HEK293 (cell line): ENCODE data around the gene CYBA.

Experiments used
- CTCF ChIA-PET: fragments of 350-600 bp; formaldehyde crosslinking; extraction: SDS; loops from one replicate; lab custom pipeline; 2021; ENCODE audit warnings: antibody characterized with exemption; lab: Yijun Ruan, JAX
- POLR2A ChIA-PET: fragments of 300-600 bp; formaldehyde crosslinking; extraction: SDS; loops from one replicate; lab custom pipeline; 2020; ENCODE audit warnings: antibody characterized with exemption, inconsistent platforms; lab: Yijun Ruan, JAX
- H3K27ac ChIP-seq: fragments of 200-500 bp; sonication (Bioruptor generic); 2 replicates; pipeline ENCODE4 v1.5.1; 2014; ENCODE audit warnings: low read depth, low read length, control low read depth, inconsistent platforms; ENCODE audit errors: extremely low read depth
- H3K36me3 ChIP-seq, 2 experiments: fragments of 200-500 bp in 1 of 2; sonication (Bioruptor generic) in 1 of 2; 1 replicate in 1 of 2; 2 replicates in 1 of 2; pipeline ENCODE4 v1.5.1; 2014 to 2017; ENCODE audit warnings: inconsistent platforms in 2 of 2, low read length in 2 of 2; ENCODE audit not compliant: control insufficient read depth in 2 of 2, insufficient read depth in 1 of 2
- H3K4me1 ChIP-seq: fragments of 200-500 bp; sonication (Bioruptor generic); 2 replicates; pipeline ENCODE4 v1.5.1; 2014; ENCODE audit warnings: mild to moderate bottlenecking, low read length, inconsistent platforms; ENCODE audit not compliant: control insufficient read depth, insufficient read depth
- H3K4me3 ChIP-seq: 2 replicates; pipeline ENCODE4 v1.5.1; 2011; ENCODE audit warnings: low read depth, mild to moderate bottlenecking, control low read depth, low read length, moderate library complexity
- H3K9me3 ChIP-seq: fragments of 200-500 bp; sonication (Bioruptor generic); 2 replicates; pipeline ENCODE4 v1.5.1; 2014; ENCODE audit warnings: low read depth, low read length, inconsistent platforms; ENCODE audit not compliant: control insufficient read depth, insufficient read depth
- ZBTB7A ChIP-seq: fragments of 450-650 bp; formaldehyde crosslinking; IDR thresholded peaks from 2 replicates; pipeline ENCODE4 v1.5.1; 2016; ENCODE audit warnings: low read depth, missing biosample characterization, missing genetic modification characterization
- ZFP69B ChIP-seq: fragments of 450-650 bp; formaldehyde crosslinking; IDR thresholded peaks from 2 replicates; pipeline ENCODE4 v1.5.1; 2016; ENCODE audit warnings: missing biosample characterization, missing genetic modification characterization
- ZNF114 ChIP-seq: fragments of 450-650 bp; formaldehyde crosslinking; IDR thresholded peaks from 2 replicates; pipeline ENCODE4 v1.5.0; 2017; ENCODE audit warnings: missing biosample characterization, missing genetic modification characterization
- ZNF174 ChIP-seq: fragments of 450-650 bp; formaldehyde crosslinking; IDR thresholded peaks from 2 replicates; pipeline ENCODE4 v1.5.0; 2017; ENCODE audit warnings: missing biosample characterization, mild to moderate bottlenecking, missing genetic modification characterization
- ZNF248 ChIP-seq: fragments of 450-650 bp; formaldehyde crosslinking; IDR thresholded peaks from 2 replicates; pipeline ENCODE4 v1.5.1; 2017; ENCODE audit warnings: missing biosample characterization, missing genetic modification characterization
- ZNF274 ChIP-seq, 2 experiments: fragments of 200-500 bp in 1 of 2; fragments of 450-650 bp in 1 of 2; sonication (Bioruptor generic) in 1 of 2; formaldehyde crosslinking in 1 of 2; IDR thresholded peaks; 2 replicates each; pipeline versions ENCODE4 v1.5.1 to v1.6.1; 2014 to 2016; ENCODE audit warnings: borderline replicate concordance in 1 of 2, inconsistent platforms in 1 of 2, low read length in 1 of 2, missing biosample characterization in 1 of 2, missing genetic modification characterization in 1 of 2
- ZNF341 ChIP-seq: fragments of 450-650 bp; formaldehyde crosslinking; IDR thresholded peaks from 2 replicates; pipeline ENCODE4; 2016; ENCODE audit warnings: low read depth, missing biosample characterization, missing genetic modification characterization
- ZNF350 ChIP-seq: fragments of 450-650 bp; formaldehyde crosslinking; IDR thresholded peaks from 2 replicates; pipeline ENCODE4 v1.5.0; 2017; ENCODE audit warnings: missing biosample characterization, mild to moderate bottlenecking, missing genetic modification characterization
- ZNF37A ChIP-seq: fragments of 450-650 bp; IDR thresholded peaks from 2 replicates; pipeline ENCODE4 v1.5.1; 2018; ENCODE audit warnings: missing biosample characterization, missing genetic modification characterization
- ZNF423 ChIP-seq: fragments of 450-650 bp; formaldehyde crosslinking; IDR thresholded peaks from 2 replicates; pipeline ENCODE4 v1.5.1; 2016; ENCODE audit warnings: missing biosample characterization, missing genetic modification characterization
- ZNF473 ChIP-seq: fragments of 450-650 bp; formaldehyde crosslinking; IDR thresholded peaks from 2 replicates; pipeline ENCODE4 v1.5.1; 2017; ENCODE audit warnings: missing biosample characterization, missing genetic modification characterization
- ZNF48 ChIP-seq: fragments of 450-650 bp; formaldehyde crosslinking; IDR thresholded peaks from 2 replicates; pipeline ENCODE4 v1.5.1; 2016; ENCODE audit warnings: missing biosample characterization, missing genetic modification characterization
- ZNF549 ChIP-seq: fragments of 450-650 bp; IDR thresholded peaks from 2 replicates; pipeline ENCODE4 v1.5.1; 2018; ENCODE audit warnings: missing biosample characterization, missing genetic modification characterization, mild to moderate bottlenecking, inconsistent platforms, moderate library complexity
- ZNF571 ChIP-seq: fragments of 450-650 bp; formaldehyde crosslinking; IDR thresholded peaks from 2 replicates; pipeline ENCODE4 v1.5.0; 2017; ENCODE audit warnings: missing biosample characterization, missing genetic modification characterization
- ZNF585B ChIP-seq: fragments of 450-650 bp; formaldehyde crosslinking; IDR thresholded peaks from 2 replicates; pipeline ENCODE4 v1.5.1; 2016; ENCODE audit warnings: missing biosample characterization, missing genetic modification characterization
- ZNF664 ChIP-seq: fragments of 450-650 bp; formaldehyde crosslinking; IDR thresholded peaks from 2 replicates; pipeline ENCODE4 v1.5.1; 2016; ENCODE audit warnings: missing biosample characterization, missing genetic modification characterization
- ZNF776 ChIP-seq: fragments of 450-650 bp; formaldehyde crosslinking; IDR thresholded peaks from 2 replicates; pipeline ENCODE4 v1.5.0; 2017; ENCODE audit warnings: missing biosample characterization, missing genetic modification characterization, borderline replicate concordance
- ZSCAN18 ChIP-seq: fragments of 450-650 bp; formaldehyde crosslinking; IDR thresholded peaks from 2 replicates; pipeline ENCODE4 v1.5.1; 2016; ENCODE audit warnings: missing biosample characterization, missing genetic modification characterization
- ZSCAN5A ChIP-seq: fragments of 450-650 bp; formaldehyde crosslinking; IDR thresholded peaks from 2 replicates; pipeline ENCODE4 v1.5.1; 2016; ENCODE audit warnings: missing biosample characterization, missing genetic modification characterization
- TF ChIP-seq, protein P1 (sequence below): fragments of 450-650 bp; formaldehyde crosslinking; IDR thresholded peaks from 2 replicates; pipeline ENCODE4 v1.5.1; 2016; ENCODE audit warnings: missing biosample characterization, missing genetic modification characterization
- TF ChIP-seq, protein P2 (sequence below): fragments of 450-650 bp; formaldehyde crosslinking; IDR thresholded peaks from 2 replicates; pipeline ENCODE4 v1.5.1; 2017; ENCODE audit warnings: missing biosample characterization, missing genetic modification characterization
- TF ChIP-seq, protein P3 (sequence below): fragments of 450-650 bp; formaldehyde crosslinking; IDR thresholded peaks from 2 replicates; pipeline ENCODE4 v1.5.1; 2017; ENCODE audit warnings: missing biosample characterization, missing genetic modification characterization

CYBA gene

GRCh38 chr16:88631920-88632586, 18.8 kb downstream of the CYBA start:
- no peak overlapping the region for H3K27ac ChIP-seq
- ChIA-PET CTCF (interaction anchor here (0.8 to 2.6 kb wide), 3 partner anchors 12 to 18 kb away, joined by 3 to 15 read pairs (median 5); no protein-coding TSS in a partner anchor), POLR2A (no interaction called here)
- H3K4me1 ChIP-seq = no peaks in the 10 kb centered on the region
- peaks cover 2 to 57% of the 10 kb centered on the region in 2 experiments; a peak in 2 of 3 replicates for H3K36me3 ChIP-seq
- no peaks in the 10 kb centered on the region for H3K9me3 ChIP-seq
- no peak overlapping the region for H3K4me3 ChIP-seq
- no peak for TF ChIP-seq ZNF274 (IDR thresholded peaks at IDR 0.05; ENCODE audit: low read length)
- TF ChIP-seq ZNF274 (tag by site-specific recombination; IDR thresholded peaks at IDR 0.05; ENCODE audit: borderline replicate concordance) = no peak
- TF ChIP-seq ZFP69B (tag by site-specific recombination) = no peak
- no peak for TF ChIP-seq ZNF341 (tag by site-specific recombination)
- no peak for TF ChIP-seq ZNF571 (tag by site-specific recombination)
- TF ChIP-seq ZNF37A (tag by site-specific recombination) = no peak
- no peak for TF ChIP-seq ZNF248 (tag by site-specific recombination)
- TF ChIP-seq ZNF585B (tag by site-specific recombination) = no peak
- TF ChIP-seq, protein P1, sequence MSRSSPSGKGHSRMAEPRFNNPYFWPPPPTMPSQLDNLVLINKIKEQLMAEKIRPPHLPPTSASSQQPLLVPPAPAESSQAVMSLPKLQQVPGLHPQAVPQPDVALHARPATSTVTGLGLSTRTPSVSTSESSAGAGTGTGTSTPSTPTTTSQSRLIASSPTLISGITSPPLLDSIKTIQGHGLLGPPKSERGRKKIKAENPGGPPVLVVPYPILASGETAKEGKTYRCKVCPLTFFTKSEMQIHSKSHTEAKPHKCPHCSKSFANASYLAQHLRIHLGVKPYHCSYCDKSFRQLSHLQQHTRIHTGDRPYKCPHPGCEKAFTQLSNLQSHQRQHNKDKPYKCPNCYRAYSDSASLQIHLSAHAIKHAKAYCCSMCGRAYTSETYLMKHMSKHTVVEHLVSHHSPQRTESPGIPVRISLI (tag by site-specific recombination) = no peak

- POLR2A ChIA-PET = no interaction called here
- Histone ChIP-seq H3K4me1 (no peaks in the 10 kb centered on the region), H3K9me3 (no peaks in the 10 kb centered on the region), H3K27ac (no peak overlapping the region)
- CTCF ChIA-PET = interaction anchor here (0.8 to 2.6 kb wide), 2 partner anchors 12 to 19 kb away, joined by 3 to 15 read pairs; no protein-coding TSS in a partner anchor
- TF ChIP-seq ZNF423 = no peak
- TF ChIP-seq, protein P2, sequence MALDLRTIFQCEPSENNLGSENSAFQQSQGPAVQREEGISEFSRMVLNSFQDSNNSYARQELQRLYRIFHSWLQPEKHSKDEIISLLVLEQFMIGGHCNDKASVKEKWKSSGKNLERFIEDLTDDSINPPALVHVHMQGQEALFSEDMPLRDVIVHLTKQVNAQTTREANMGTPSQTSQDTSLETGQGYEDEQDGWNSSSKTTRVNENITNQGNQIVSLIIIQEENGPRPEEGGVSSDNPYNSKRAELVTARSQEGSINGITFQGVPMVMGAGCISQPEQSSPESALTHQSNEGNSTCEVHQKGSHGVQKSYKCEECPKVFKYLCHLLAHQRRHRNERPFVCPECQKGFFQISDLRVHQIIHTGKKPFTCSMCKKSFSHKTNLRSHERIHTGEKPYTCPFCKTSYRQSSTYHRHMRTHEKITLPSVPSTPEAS (tag by site-specific recombination) = no peak
- no peak for TF ChIP-seq ZNF350
- TF ChIP-seq ZNF48 (tag by site-specific recombination) = no peak
- TF ChIP-seq ZSCAN5A = no peak
- no peak for TF ChIP-seq ZNF549 (tag by site-specific recombination)
- TF ChIP-seq, protein P3, sequence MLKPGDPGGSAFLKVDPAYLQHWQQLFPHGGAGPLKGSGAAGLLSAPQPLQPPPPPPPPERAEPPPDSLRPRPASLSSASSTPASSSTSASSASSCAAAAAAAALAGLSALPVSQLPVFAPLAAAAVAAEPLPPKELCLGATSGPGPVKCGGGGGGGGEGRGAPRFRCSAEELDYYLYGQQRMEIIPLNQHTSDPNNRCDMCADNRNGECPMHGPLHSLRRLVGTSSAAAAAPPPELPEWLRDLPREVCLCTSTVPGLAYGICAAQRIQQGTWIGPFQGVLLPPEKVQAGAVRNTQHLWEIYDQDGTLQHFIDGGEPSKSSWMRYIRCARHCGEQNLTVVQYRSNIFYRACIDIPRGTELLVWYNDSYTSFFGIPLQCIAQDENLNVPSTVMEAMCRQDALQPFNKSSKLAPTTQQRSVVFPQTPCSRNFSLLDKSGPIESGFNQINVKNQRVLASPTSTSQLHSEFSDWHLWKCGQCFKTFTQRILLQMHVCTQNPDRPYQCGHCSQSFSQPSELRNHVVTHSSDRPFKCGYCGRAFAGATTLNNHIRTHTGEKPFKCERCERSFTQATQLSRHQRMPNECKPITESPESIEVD (tag by site-specific recombination) = no peak
- no peak for TF ChIP-seq ZNF174
- TF ChIP-seq ZNF114 (tag by site-specific recombination) = no peak
- no peak for TF ChIP-seq ZNF664 (tag by site-specific recombination)
- no peak for TF ChIP-seq ZSCAN18 (tag by site-specific recombination)
- TF ChIP-seq ZNF473 (tag by site-specific recombination) = no peak
- TF ChIP-seq ZBTB7A (tag by site-specific recombination) = no peak
- TF ChIP-seq ZNF776 (tag by site-specific recombination) = no peak
- TF ChIP-seq, all 188 proteins: peak for 0
- Histone ChIP-seq H3K36me3 (peaks cover 4 to 64% of the 10 kb centered on the region in 2 experiments; a peak in 2 of 3 replicates), H3K4me3 (no peak overlapping the region)
Observed at GRCh38 chr16:88631384-88631783, 19.5 kb downstream of the CYBA start.
